GM19043 (cell line): Measurements from ENCODE around the gene EDN3.

Source experiments
- ATAC-seq: cut with Tn5 transposase; IDR thresholded peaks from one replicate; pipeline ENCODE4 v1.9.1; 2021; ENCODE audit warnings: low read depth; ENCODE audit not compliant: unreplicated experiment

EDN3 gene, protein sequence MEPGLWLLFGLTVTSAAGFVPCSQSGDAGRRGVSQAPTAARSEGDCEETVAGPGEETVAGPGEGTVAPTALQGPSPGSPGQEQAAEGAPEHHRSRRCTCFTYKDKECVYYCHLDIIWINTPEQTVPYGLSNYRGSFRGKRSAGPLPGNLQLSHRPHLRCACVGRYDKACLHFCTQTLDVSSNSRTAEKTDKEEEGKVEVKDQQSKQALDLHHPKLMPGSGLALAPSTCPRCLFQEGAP

DNA sequence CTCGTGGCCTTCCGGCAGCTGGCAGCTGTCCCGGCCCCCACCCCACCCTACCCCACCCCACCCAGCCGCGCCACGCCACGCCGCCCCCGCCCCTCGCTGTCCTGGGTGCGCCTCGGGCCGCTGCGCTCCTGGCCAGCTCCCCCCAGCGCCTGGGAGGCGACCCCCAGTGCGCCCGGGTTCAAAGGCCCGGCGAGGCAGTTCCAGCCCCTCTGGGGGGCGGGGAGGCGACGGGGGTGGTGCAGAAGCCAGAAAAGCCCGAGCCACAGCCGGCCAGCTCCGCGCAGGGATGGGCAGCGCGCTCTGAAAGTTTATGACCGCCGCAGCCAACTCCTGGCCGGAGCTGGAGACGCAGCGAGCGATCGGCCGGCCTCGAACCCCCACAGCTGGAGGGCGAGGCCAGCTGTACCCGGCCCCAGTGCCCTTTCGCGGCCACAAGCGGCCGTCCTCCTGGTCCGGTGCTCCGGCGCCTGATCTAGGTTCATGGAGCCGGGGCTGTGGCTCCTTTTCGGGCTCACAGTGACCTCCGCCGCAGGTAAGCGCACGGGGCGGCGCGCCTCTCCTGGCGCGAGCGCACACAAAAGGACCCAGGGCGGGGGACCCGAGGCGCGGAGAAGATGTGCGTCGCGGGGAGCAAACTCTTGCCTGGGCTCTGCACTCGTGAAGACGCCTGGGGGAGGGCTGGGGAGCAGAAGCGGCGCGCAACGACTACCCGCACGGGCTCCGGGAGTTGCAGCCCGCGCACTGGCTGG is at the start of gene EDN3:
Gene EDN3, plus strand, starts transcription at position 279 of the 749 bp plus-strand sequence. Its CDS starts 202 bp downstream, at position 481.
- ATAC-seq: no peak

DNA sequence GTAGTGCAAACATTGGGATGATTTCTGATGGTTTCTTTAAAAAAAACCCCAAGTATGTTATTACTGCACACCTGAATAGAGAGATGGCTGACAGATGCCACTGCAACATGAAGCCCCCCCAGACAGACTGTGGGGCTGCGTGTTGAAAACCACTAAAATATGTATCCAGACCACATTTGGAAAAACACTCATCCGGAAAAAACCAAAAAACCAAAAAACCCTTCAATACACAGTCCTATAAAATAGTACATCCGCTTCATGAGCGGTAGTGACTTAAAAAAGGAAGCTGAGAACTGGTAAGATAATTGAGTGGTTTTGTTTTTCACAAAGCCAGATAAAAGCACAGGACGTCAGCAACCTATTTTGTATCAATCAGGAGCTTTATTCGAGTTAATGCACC is 47.1 kb upstream of the EDN3 start:
- ATAC-seq: no peak

DNA sequence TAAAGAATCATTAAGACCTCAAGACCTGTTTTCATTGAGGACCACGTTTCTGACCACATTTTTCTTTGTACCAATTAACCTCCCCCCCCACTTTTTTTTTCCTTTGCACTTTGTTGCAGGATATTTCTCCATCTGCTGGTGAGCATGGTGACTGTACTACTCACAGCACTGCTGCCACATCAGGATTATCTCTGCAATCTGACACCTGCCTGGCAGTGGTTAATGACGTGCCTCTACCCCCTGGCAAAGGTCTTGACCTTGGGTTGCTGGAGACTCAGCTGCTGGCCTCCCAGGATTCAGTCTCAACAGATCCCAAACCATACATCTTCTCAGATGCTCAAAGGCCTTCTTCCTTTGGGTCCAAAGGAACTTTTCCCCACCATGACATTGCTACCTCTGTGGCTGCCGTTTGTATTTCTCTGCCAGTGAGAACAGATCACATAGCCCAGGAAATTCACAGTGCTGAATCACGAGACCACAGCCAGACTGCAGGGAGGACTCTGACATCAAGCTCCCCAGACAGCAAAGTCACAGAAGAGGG is 46.6 kb upstream of the EDN3 start:
- ATAC-seq: no peak

DNA sequence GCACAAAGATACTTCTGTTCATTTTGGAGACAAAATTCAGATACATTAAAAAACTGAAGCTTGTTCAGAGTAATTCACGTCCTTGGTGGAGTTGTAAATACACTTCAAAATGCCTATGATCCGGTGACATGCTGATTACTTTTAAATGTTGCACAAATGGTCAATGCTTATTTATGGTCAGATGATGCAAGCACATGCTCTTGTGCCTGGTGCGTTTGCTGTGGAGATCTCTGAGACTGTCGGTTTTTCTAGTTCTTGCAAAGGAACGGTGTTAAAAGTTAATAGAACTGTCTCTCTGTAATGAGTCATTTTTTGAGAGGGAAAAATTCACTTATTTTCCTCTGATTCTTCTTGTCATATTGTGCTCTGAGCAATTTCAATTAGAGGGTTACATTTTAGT is 45.2 kb upstream of the EDN3 start:
- ATAC-seq: no peak

DNA sequence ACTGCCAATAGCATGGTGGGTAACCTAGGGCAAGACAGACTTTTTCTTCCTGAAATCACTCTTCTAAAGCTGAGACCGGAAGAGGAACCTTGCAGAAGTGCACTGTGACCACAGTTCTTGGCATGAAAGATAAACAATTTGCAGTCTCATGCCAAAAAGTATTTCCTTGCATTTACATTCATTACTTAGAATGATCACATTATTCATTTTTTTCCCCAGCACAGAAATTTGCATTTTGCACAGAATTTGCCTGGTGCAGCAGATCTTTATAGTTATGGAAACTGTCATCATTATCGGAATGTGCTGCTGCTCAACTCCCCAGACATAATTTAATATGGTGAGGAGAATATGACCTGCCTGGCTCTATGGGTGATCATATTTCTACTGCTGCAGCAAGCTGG is 42.2 kb upstream of the EDN3 start:
- ATAC-seq: no peak

DNA sequence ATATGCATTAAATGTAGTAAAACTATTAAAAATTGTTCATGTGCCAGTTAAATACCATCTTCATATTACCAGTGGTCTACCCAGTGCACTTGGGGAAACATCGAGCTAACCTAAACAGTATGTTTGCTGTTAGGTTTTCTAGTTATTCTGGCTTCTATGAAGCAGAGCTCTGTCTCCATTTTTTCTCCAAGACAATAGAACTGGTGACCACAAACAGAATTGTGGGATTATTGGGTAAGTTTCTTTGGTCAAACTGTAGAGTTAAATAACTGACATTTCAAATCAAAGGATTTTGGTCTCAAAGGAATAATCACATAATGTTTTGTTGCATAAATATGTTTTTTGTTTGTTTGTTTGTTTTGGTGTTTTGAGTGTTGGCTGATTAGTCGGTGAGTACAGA is 40.5 kb upstream of the EDN3 start:
- no peak for ATAC-seq

DNA sequence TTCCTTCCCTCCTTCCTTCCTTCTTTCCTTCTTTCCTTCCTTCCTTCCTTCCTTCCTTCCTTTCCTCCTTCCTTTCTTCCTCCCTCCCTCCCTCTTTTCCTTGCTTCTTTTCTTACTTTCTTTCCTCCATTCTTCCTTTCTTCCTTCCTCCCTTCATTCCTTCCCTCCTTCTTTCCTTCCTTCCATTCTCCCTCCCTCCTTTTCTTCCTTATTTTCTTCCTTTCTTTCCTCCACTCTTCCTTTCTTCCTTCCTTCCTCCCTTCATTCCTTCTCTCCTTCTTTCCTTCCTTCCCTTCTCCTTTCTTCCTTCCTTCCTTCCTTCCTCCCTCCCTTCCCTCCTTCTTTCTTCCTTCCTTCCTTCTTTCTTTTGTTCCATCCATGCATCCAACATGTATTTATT is 35.1 kb upstream of the EDN3 start:
- no peak for ATAC-seq

DNA sequence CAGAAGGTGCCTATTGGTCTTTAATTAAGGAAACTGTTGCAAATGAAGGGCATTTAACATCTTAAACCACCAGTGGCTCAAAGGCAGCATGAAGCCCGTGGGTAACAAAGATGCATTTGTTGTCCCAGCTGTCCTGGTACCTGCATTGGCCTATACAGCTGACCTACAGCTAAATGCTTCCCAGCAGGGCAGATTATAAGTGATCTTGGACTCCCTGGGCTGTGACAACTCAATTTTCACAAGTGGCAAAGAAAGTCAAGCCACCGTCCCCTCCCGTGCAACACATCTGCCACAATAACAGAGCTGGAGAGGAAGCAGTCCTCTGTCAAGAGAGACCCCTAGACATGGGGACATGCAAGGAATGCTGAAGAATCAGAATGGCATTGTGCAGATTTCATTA is 31.5 kb upstream of the EDN3 start:
- ATAC-seq: no peak

DNA sequence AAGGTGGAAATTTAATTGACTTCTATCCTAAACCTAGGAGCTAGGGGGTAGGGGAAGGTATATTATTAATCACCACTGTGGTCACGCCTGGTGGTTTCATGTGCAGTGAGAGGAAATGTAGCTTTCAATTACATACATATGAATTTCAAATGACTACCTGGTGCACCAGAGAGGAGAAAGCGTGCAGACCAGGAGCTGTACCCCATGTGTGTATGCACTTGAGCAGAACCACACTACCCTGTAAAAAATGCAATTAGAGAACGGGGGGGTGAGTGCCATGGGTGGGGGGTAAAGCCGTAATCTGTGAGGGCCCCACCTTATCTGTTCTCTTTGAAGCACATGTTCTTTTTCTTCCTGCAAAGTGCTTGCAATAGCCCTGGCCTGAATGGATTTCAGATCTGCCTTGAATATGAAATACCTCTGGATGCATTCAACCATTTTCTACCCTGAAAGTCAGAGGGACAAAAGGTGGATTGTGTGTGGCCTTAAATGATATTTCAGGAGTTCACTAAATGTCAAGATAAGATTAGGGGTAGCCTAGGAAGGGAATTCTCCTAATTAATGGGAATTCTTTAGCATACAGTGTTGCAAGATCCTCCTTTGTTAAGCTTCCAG is 30.9 kb upstream of the EDN3 start:
- ATAC-seq: no peak

DNA sequence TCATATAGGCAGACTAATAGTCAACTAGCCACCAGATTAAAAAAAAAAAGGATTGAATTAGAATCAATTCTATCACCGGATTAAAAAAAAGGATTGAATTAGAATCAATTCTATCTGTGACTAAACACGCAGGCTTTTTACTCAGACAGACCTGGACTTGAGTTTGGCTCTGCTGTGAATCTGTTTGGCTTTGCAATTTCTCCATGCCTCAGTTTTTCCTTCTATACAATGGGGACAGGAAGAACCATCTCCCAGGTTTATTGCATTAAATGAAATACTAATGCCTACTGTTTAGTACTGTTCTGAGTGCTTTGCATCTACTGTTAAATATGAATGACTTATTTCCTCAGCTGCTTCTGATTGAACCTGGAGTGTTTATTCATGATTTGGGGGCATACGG is 30.0 kb upstream of the EDN3 start:
- ATAC-seq: no peak

DNA sequence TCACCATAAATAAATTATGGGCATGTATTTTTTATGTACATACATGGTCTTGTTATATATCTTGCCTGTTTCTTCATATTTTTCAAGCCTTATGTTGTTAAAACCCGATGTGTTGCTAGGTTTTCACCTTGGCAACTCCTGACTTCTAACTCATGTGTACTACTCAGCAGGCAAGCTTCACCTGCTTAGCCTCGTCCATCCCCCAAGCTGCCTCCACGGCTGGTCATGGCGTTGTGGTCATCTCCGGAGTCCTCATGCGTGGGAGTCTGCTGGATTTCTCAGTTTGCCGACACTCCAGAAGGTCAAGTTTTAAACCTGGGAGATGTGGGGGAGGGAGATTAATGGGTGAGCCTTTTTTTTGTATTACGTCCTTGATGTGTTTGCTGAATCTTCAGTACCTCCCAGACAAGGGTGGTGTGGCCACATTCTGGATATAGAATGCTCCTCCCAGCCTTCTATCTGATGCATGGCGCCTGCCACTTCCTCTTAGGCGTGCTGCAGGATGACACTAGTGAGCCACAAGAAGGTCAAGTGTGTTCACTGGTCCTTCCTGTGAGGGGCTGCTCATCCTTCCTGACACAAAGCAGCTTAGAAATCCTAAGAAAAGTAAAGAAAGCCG is 26.6 kb upstream of the EDN3 start:
- no peak for ATAC-seq

DNA sequence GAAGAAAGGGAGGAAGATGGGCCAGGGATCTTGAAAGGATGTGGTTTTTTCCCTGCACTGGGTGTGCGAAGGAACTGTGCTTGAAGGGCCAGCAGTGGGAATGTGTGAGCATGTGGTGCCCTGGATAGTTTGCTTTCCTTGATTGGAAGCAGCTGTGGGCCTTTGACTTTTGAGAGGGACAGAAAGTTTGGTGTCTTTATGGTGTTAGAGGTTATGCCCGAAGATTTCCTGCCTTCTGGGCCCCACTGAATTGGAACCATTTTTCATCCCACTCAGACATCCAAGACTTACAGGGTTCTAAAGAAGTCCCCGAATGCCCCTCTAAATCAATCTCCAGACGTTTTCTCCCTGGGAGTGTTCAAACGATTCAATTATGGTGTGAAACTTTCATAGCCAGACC is 23.5 kb upstream of the EDN3 start:
- no peak for ATAC-seq

DNA sequence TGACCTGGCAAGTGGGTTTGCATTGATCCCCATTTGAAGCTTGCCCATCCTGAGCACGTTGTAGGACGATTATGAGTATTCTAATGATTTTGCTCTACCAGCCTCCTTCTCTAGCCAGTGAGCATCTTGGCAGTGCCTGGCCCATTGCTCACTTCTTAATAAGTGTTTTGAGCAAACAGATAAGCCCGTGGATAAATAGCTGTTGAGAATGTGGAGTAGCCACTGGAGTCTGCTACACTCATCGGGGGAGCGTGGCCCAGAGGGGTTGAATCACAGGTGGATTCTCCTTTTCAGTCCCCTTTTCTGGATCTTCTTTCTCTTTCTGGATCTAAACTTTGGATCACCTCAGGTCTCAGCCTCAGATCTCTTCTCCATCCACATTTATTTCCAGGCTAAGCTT is 15.9 kb upstream of the EDN3 start:
- no peak for ATAC-seq

DNA sequence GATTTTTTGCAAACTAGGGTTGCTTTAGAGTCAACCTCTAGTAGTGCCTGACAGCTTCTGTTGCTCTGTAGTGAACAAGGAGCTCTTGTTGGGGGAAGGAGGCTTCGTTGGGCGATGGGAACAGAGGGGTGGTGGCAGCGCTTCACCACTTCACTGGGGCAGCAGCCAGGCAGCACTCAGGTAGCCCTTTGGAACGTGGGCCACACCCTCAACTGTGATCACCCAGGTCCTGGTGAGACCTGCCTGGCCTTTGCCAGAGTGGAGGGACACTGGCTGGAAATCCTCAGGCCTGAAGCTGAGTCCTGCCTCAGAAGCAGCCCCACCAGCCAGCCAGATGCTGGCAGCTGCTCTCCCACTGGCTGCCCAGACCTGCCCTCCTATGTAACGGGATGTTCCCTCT is 10.4 kb upstream of the EDN3 start:
- ATAC-seq: no peak

DNA sequence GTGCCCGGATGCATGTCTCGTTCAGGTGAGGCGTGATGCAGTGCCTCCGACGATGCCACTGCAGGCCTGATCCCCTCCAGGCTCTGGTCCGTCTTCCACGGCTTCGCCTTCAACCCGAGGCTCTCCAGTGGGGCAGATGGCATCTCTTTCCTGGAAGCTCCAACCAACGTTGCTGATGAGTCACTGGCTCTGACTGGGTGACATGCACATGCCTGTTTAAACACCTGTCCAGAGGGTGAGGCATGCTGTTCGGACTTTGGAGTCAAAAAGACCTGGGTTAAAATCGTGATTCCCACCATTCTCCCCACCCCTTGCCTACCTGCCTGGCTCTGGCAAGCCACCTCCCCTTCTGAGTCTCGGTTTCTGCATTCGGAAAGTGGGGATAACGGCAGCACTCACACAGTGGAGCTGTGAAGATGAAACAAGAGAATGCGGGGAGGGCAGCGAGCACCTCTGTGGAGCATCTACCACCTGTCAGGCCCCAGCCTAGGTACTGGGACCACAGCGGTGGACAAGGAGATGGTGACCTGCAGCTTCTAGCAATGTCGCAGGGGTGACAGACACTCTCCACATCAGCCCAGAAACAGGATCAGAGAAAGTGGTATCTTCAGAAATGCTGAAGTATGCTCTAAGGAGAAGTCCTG is 8.5 kb upstream of the EDN3 start:
- ATAC-seq: no peak

DNA sequence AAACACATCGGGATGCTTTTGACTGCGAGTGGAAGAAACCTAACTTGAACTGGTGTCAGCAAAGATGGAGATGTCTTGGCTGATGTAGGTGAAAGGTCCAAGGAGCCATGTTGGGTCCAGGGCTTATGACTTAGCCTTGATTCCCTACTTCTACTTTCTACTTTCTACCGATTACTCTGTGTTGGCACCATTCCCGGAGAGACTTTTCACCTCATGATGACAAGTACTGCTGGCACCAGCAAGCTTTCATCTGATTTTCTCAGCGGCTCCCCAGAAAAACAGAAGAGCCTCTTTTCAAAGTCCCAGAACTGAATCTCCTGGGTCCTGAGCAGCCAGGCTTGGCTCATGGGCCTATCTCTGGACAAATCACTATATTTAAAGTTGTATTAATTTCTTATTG is 4.9 kb upstream of the EDN3 start:
- no peak for ATAC-seq

DNA sequence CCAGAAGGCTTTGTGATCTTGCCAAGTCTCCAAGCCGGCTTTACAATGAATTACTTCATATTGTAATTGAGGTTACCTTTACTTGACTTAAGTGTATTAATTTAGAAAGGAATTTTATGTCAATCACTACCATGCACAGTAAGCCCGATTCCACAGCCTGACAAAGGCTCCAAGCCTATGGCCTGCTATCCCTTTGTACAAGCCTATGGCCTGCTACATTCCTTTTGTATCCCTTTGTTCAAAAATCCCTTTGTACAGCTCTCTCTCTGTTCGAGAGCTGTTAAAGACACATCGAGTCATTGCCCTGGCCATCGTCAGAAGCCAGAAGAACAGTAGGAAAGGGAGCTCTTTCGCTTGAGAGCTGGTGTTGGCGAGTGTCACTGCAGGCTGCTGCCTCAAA is 2.7 kb upstream of the EDN3 start:
- ATAC-seq: no peak

DNA sequence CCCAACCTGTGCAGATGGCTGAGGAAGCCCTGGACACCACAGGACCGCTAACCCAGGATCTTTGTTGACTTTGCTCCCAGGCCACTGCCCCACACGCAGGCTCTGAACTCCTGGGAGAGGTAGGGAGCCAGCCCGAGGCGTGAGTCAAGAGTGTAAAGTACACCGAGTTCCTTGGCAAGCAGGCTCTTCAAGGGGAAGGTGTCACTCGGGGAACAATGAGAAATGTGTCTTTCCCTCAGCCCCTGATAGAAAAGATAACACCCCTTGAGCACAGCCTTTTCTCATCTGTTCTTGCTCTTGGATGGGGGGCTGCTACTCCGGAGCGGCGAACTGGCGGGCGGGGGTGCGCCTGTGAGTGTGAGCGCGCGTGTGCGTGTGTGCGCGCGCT is 472 bp upstream of the EDN3 start:
- no peak for ATAC-seq

DNA sequence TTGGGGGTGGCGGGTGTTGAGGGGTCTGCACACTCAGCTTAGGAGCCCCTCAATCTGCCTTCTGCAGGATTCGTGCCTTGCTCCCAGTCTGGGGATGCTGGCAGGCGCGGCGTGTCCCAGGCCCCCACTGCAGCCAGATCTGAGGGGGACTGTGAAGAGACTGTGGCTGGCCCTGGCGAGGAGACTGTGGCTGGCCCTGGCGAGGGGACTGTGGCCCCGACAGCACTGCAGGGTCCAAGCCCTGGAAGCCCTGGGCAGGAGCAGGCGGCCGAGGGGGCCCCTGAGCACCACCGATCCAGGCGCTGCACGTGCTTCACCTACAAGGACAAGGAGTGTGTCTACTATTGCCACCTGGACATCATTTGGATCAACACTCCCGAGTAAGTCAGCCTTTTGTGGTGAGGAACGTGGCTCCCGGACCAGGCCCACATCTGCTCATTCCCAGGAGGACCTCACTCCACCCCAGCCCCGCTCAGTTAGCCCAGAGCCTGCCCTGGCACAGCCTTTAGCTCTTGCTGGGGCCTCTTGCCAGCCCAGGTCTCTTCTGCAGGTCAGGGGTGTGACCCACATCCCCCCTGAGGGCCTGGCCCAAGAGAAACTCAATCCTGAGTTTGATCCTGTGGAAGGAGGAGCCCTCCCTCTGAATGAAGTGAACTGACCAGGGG is 1.1 kb downstream of the EDN3 start:
- ATAC-seq: no peak

DNA sequence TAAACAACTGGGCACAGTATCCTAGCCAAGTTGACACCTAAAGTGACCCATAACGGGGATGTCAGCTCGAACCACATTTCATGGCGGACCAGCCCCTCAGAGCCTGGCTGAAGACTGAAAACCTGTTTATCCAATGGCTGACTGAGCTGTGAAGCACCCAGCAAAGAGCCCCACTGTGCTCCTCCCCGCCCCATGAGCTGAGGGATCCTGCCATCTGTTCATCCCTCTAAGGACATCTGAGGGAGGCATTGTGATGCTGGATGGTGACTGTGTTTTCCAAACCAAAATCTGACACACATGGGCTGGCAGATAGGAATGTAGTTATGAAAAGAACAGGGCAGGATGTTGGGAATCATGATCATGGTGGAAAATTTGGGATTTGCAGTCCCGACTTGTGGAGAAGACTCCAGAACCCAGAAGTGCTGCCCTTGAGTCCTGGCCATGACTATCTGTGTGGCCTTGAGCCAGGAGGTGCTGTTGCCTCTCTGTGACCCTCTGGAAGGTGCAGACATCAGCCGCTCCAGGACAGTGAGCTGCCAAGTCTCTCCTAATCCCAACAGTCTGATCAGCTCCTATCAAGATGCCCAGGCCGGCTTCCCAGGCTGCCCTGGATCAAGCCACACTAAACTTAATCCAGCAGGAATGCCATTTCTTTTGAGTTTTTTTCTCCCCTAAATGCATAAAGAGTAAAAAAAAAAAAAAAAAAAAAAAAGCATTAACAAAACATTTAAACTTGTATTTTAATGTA is 5.7 kb downstream of the EDN3 start:
- no peak for ATAC-seq
